Testis (tissue), 3 donors: ENCODE results near the gene DPPA2. TPM values are rescaled to one million over a fixed set of nuclear protein-coding genes. Genes with fewer than 3 reads are reported as not detected.

Source experiments
- DNase-seq: peaks from one replicate; pipeline ENCODE4 v3.0.0-alpha.2; 2019
- H3K27ac ChIP-seq, 2 donors: fragments of 200-600 bp; sonication (generic); one replicate each; pipeline ENCODE4 v1.5.1; 2019
- H3K27me3 ChIP-seq: fragments of 200-600 bp; sonication (generic); one replicate; pipeline ENCODE4 v1.5.1; 2019
- H3K36me3 ChIP-seq: fragments of 200-600 bp; sonication (generic); one replicate; pipeline ENCODE4 v1.5.1; 2017; ENCODE audit warnings: low read depth; ENCODE audit errors: missing control alignments
- H3K4me1 ChIP-seq: fragments of 200-600 bp; sonication (generic); one replicate; pipeline ENCODE4 v1.5.1; 2019
- H3K4me3 ChIP-seq, 2 donors: fragments of 200-600 bp; sonication (generic); one replicate each; pipeline ENCODE4 v1.5.1; 2017 to 2019
- H3K9me3 ChIP-seq: fragments of 200-600 bp; sonication (generic); one replicate; pipeline ENCODE4 v1.5.1; 2017
- POLR2A ChIP-seq: fragments of 450-650 bp; IDR thresholded peaks from one replicate; pipeline ENCODE4 v1.6.1; 2017; ENCODE audit warnings: antibody characterized with exemption, mild to moderate bottlenecking, moderate library complexity
- WGBS, 2 donors: methylation state at CpG; one replicate each; pipeline ENCODE4 v1.1.5; 2018; 5-methylcytosine and 5-hydroxymethylcytosine counted together
- intact Hi-C: fragments of 100-400 bp; cut with DNase I; formaldehyde crosslinking; loops from one replicate; pipeline ENCODE4 v1.15.1; 2023; ENCODE audit warnings: low total_unique reads
- polyA plus RNA-seq: library from polyadenylated mRNA; stranded (reverse); fragments of 350-450 nt; fragmentation: Illumina TruSeq; extraction: RNeasy Lipid Tissue Mini Kit (QIAGEN cat#74804); gene quantifications from one replicate; pipeline ENCODE4 v1.2.3, GENCODE V29; 2014; ENCODE audit warnings: low read depth, low replicate concordance; ENCODE audit not compliant: insufficient read depth
- small RNA-seq, 2 donors: library from RNA; depleted of rRNA; stranded (forward); fragments of <200 nt; gene quantifications; one replicate each; pipeline ENCODE3, GENCODE V24; 2016
- total RNA-seq, 2 donors: library from RNA; depleted of rRNA; stranded (reverse); fragments of >200 nt; gene quantifications; one replicate each; pipeline ENCODE4 v1.2.3, GENCODE V29; 2016
- TF ChIP-seq, protein P1 (sequence below), 3 experiments: fragments of 450-650 bp in 2 of 3; fragments of 200-600 bp in 1 of 3; sonication (generic) in 1 of 3; IDR thresholded peaks; one replicate each; pipeline ENCODE4 v1.5.1; 2016 to 2019; ENCODE audit warnings: antibody characterized with exemption in 3 of 3, mild to moderate bottlenecking in 2 of 3, moderate library complexity in 1 of 3

The DPPA2 gene
- total and polyA plus RNA-seq, 3 donors from 2014 or later, result 4.9 to 10.2 (median 6.6) TPM

DNA sequence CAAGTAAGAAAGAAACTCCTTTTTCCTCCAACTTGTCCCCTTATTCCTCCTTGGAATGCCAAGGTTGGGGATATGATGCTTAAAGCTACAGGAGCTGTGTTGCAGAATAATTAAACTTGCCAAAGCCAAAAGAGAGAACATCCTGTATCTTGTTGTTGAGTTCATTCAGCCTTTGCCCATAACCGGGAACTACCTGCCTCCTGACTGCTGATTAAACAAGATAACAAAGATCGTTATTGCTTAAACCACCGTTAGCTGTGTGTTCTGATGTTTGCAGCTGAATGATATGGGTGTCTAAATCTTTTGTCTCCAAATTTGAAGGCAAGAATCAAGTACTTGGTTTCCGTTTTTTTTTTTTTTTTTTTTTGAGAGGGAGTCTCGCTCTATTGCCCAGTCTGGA is 61.5 kb downstream of the DPPA2 start:
- DNase-seq, result no peak
- WGBS, 2 donors, result 44 to 45% methylated on average over 5 of the region's 5 CpGs
- Histone ChIP-seq H3K4me3 (no peak overlapping the region), H3K27me3 (no peaks in the 10 kb centered on the region), H3K4me1 (no peaks in the 10 kb centered on the region), H3K27ac (no peak overlapping the region), H3K36me3 (no peaks in the 10 kb centered on the region), H3K9me3 (no peaks in the 10 kb centered on the region)
- TF ChIP-seq, protein P1, sequence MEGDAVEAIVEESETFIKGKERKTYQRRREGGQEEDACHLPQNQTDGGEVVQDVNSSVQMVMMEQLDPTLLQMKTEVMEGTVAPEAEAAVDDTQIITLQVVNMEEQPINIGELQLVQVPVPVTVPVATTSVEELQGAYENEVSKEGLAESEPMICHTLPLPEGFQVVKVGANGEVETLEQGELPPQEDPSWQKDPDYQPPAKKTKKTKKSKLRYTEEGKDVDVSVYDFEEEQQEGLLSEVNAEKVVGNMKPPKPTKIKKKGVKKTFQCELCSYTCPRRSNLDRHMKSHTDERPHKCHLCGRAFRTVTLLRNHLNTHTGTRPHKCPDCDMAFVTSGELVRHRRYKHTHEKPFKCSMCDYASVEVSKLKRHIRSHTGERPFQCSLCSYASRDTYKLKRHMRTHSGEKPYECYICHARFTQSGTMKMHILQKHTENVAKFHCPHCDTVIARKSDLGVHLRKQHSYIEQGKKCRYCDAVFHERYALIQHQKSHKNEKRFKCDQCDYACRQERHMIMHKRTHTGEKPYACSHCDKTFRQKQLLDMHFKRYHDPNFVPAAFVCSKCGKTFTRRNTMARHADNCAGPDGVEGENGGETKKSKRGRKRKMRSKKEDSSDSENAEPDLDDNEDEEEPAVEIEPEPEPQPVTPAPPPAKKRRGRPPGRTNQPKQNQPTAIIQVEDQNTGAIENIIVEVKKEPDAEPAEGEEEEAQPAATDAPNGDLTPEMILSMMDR (IDR thresholded peaks at IDR 0.05), result no peak
- TF ChIP-seq POLR2A, result no peak
- intact Hi-C loops, result no loop called here

DNA sequence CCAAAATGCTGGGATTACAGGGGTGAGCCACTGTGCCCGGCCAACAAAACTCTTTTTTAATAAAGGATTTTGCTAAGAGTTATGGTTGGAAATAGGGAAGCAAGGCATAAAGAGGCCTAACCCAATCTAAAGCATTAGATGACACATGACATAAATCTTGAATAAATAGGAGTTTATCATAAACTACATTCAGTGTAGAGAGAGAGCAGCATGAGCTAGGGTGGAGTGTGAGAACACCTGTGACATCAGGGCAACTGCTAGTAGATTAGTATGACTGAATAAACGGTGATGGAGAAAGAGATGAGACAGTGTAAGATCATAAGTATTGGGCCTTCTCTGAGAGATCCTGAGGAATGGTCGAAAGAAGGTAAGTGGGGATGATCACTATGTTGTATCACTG is 63.7 kb downstream of the DPPA2 start:
- no peak overlapping the region for H3K4me3 ChIP-seq
- intact Hi-C loops, result no loop called here
- DNase-seq, result no peak
- no peaks in the 10 kb centered on the region for H3K27me3 ChIP-seq
- no peak for TF ChIP-seq POLR2A
- TF ChIP-seq, protein P1 (IDR thresholded peaks at IDR 0.05), result no peak
- no peaks in the 10 kb centered on the region for H3K9me3 ChIP-seq
- H3K36me3 ChIP-seq, result no peaks in the 10 kb centered on the region
- H3K4me1 ChIP-seq, result no peaks in the 10 kb centered on the region
- H3K27ac ChIP-seq, result no peak overlapping the region
- WGBS, 2 donors, result 87 to 88% methylated on average over 3 of the region's 3 CpGs

Small RNAs within 50 kb of the gene (small RNA-seq; reads per million reads assigned to genes)
- gene AC124945.1, result 0 reads per million in 2 donors
- gene RF00017, result 0 reads per million in 2 donors

Other genes with a start within 250 kb of the DPPA2 start
- gene MORC1, start 198.4 kb downstream of the DPPA2 start, total RNA-seq, result 10 to 100 TPM; 16.0 to 19.4 TPM
- gene MORC1, start 198.4 kb downstream of the DPPA2 start, polyA plus RNA-seq, result 15.4 TPM
- not detected for gene C3orf85, start 179.8 kb downstream of the DPPA2 start, total RNA-seq
- gene C3orf85, start 179.8 kb downstream of the DPPA2 start, polyA plus RNA-seq, result 2.2 TPM
- 10 to 100 TPM; 14.6 to 16.9 TPM for gene DPPA4, start 21.0 kb upstream of the DPPA2 start, total RNA-seq
- gene DPPA4, start 21.0 kb upstream of the DPPA2 start, polyA plus RNA-seq, result 8.8 TPM